GM19193 (cell line): Measurements from ENCODE around the gene PRR27.

ENCODE experiments used
- POLR2A ChIP-seq: IDR thresholded peaks from 4 replicates; pipeline ENCODE4 v1.6.1; 2011; ENCODE audit not compliant: insufficient read depth, insufficient read length; ENCODE audit errors: extremely low read depth

PRR27 gene

DNA sequence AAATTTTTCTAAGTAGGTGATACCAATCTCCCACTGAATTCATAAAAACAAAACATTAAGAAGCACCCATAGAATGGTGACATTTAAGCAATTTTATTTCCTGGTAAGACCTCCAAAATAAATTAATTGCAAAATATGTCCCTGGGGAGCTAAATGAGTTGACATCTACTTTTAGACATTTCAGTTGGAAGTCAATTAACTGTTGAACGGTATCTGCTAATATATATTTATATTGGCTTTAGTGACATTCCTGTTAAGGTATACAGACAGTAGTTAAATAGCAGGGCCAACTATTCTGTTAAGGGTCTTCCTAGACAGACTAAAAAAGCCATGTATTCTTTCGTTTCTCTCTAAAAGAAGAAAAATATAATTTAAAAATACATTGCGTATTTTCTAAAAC is at the start of gene PRR27:
Gene PRR27, plus strand, starts transcription at position 301 of the 400 bp plus-strand sequence. CDS start 139 bp downstream, outside the sequence.
- TF ChIP-seq POLR2A: no peak

DNA sequence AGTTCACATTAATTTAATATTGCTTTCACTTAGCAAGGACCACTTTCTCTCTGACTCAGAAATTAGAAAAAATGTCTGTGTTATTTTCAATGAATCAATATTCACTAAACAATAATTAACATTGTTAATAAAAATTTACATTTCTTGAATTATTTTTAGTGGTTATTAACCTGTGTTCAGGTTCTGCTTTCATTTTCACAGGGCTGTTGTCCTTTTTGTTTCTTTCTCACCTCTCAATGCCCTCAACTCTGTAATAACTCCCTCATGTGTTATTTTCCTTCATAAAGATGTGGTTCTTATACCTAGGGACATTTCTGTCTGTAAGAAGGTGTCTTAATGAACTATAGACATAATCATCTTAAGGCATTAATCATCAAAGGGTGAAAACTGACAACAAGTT is 43.1 kb upstream of the PRR27 start:
- TF ChIP-seq POLR2A: no peak

DNA sequence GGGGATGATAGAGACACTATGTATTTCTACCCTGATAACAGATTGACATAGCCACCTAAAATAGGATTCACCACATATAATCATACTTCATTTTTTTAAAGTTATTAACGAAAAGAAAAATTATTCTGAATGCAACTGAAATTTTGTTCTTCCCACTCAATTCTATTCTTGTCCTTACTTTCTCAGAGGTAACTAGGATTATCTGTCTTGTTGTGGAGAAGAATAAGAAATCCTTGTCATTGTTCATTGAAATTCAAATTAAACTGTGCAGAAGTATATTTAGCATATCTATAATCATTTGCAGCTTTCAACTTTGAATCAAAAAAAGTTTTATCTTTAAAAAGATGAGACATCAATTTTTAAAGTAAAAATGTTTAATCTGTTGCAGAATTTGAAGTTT is 40.4 kb upstream of the PRR27 start:
- TF ChIP-seq POLR2A: no peak

DNA sequence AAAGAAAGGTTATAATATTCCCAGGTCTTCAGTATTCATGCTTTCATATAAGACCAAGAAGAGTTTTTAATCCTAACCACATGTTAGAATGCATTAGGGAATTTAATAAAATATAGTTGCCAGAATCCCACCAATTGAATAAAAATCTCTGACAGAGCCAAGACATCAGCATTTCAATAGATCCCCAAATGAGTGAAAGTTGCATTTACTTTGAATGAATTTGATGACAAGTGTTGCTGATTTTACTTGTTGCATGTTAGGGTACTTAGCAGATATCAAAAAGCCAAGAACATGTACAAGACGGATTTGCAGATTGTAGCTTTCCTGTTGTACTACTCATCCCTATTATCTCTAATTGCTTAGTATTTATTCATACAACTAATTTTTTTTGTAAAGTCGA is 39.9 kb upstream of the PRR27 start:
- TF ChIP-seq POLR2A: no peak

GRCh38 chr4:70120323-70120722 is 33.7 kb upstream of the PRR27 start:
- no peak for TF ChIP-seq POLR2A

DNA sequence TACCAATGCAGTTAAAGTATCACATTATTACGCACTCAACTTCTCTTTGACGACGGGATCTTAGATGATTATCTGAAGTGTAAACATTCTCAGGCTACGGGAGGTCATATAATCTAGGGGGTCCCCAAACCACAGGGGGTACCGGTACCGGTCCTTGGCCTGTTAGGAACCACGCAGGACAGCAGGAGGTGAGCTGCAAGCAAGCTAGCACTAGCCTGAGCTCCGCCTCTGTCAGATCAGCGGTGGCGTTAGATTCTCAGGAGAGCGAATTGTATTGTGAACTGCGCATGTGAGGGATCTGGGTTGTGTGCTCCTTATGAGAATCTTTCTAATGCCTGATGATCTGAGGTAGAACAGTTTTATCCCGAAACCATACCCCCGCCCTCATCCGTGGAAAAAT is 20.6 kb upstream of the PRR27 start:
- TF ChIP-seq POLR2A: no peak

GRCh38 chr4:70138751-70139150 is 15.3 kb upstream of the PRR27 start:
- no peak for TF ChIP-seq POLR2A

DNA sequence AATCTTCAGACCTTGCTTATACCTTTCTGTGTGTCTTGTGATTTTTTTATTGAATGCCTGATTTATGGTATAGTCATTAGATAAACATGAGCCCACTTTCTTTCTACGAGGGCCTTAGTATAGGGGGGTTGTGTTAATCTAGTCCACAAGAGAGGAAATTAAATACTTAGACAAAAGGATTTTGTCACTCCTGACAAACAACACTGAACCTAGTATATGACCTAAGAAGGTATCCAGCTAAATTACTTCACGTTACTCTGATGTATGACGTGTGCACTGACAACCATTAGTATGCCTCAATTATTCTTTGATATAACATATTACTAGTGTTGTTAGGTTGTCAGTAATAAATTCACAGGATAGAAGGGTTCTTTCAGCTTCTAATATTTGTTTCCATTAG is 2.8 kb upstream of the PRR27 start:
- TF ChIP-seq POLR2A: no peak

DNA sequence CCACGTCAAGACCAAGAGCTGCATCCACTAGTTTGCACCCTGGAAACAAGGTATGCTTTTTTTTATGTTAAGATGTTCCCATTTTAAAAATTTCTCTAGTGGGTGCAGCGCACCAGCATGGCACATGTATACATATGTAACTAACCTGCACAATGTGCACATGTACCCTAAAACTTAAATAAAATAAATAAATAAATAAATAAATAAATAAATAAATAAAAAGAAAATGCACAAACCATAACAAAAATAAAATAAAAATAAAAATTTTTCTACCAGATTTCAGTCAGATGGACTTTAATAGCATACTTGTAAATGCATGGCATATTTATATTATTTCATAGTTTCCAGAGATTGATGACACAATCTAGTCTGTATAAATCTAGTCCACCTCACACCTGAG is 1.9 kb upstream of the PRR27 start:
- TF ChIP-seq POLR2A: no peak

GRCh38 chr4:70158576-70158975 is 4.5 kb downstream of the PRR27 start:
- no peak for TF ChIP-seq POLR2A

DNA sequence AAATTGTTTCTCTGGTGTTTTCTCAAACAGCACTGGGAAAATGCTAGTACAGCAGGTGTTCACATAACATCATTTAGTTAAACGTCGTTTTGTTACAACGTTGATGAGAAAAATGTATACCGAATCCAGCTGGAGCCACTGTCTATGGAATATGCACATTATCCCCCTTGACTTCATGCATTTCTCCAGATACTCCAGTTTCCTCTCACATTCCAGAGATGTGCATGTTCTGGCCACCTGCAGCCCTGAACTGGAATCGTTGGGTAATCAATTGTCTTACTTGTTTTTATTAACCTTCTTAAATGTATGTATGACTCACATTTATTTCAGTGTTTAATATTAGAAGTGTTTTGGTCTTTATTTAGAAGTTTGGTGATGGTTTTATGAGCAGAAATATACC is 23.1 kb downstream of the PRR27 start:
- TF ChIP-seq POLR2A: no peak

- no peak for TF ChIP-seq POLR2A
These were observed 24.1 kb downstream of the PRR27 start for GRCh38 chr4:70178075-70178660.

DNA sequence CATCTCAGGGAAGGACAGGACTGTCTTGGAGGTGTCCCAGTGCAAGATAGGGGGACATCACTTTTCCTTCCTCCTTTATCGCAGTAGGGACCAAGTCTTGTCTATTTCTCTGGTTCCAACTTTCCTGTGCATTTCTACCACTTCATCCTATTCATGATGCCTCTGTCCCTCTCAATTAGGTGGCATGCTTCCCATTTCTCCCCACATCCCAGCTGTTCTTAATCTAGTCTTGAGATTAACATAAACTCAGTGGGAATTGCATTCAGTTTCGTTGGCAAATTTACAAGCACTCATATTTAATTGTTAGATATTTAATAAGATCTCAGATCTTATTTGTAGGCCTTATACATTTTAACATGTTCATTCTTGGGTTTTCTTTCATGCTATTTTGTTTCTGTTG is 25.8 kb downstream of the PRR27 start:
- no peak for TF ChIP-seq POLR2A

GRCh38 chr4:70181864-70182263 is 27.8 kb downstream of the PRR27 start:
- no peak for TF ChIP-seq POLR2A

DNA sequence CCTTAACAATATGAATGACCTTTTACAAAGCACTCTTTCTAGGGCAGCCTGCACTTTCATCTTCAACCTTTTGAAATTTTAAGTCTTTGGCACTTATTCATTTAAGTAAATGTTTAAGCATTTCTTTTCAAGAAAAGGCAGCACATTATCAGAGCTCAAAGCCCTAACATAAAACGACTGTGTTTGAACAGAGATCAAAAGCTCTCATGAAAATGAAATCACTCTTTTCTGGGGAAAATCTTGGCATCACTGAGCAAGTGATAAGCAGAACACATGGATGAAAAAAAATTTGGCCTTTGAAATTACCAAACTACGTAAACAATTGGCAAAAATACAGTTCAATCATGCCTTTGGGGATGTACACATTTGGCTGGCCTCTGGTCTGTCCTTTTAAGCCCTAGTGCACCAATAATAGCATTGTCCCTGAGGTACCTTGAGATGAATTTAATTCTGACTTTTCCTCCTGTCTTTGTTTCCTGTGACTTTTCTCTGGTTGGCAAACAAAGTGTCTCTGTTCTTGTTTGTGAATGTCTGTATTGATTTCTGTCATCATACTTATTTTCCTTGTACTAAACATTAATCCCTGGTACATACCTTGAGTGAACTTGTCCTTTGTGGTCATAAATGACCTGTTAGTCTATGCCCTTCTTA is 28.6 kb downstream of the PRR27 start:
- TF ChIP-seq POLR2A: no peak

DNA sequence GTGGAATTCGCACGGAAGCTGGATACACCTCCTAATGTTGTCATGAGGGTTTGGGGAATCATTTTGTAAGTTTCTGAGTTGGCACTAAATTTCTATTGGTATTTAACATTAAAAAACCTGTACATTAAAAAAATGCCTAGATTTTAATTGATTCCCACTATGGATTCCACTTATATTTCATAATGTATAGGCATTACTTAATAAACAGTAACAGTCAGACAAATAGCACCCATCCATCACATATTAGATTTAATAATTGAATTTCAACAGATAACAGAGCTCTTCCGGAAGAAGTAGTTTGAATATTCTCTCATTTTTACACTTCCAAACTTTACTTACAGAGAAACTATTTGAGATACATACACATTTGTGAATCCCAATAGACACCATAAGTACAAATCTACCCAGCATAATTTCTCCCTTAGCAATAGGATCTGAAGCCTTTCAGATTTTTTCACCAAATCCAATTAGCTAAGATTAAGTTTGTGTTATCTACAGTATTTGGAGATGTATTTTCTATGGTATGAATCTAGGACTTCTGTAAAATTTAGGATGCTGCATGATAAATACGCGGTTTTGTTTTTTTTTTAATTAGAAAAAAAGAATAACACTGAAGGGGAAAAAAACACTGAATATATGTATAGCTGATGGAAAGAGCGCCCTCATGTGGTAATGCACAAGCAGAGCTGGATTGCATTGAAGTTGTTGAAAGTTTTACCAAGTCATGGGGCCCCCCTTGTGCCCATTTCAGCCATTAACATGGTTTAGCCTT is 29.3 kb downstream of the PRR27 start:
- TF ChIP-seq POLR2A: no peak
